ENCODE measurements around the gene KIF1A.
"Not testable (repeated sequence)": the region's sequence is repeated elsewhere in the genome, so short reads cannot be mapped to it uniquely, and the experiment has no call there.

KIF1A gene

DNA sequence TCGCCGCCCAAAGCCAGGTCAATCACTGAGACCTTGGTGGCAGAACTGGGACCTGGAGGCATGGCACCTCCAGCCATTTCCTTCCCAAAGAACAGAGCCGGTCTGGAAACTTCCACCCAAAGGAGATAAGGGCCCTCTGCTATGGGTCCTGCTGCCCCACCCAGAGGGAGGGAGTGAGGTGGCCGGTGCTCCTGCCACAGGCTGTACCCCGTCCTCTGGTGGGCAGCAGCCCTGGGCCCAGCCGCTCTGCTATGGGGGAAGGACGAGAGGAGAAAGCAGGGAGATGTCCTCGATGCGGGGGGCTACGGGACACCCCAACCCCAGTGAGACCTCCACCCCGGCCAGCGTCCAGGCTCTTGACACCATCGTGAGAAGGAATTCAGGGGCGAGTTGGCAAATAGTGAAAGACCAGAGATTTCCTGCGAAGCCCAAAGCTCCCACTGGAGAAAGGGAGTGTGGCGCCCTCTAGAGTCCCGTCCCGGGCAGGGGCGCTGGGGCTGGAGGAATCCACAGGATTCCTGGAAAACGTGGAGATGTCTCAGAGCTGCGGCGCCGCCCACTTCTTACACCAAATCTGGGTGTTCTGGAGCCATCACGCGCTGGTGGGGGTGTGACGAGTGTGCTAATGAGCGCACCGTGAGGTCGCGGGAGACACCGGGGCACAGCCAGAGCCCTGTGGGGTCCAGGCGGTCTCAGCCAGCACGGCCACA is 121.0 kb downstream of the KIF1A start:
- not testable (repeated sequence) for H3K36me3 ChIP-seq (ENCODE audit: insufficient read depth, low read length); H3K9ac ChIP-seq (ENCODE audit: low read depth, low read length, poor library complexity, severe bottlenecking); H3F3A ChIP-seq (ENCODE audit: low read depth); H3K27me3 ChIP-seq (ENCODE audit: insufficient read depth, low read length, poor library complexity, severe bottlenecking); H4K20me1 ChIP-seq (ENCODE audit: insufficient read depth, low read length, poor library complexity, severe bottlenecking); H3K9me2 ChIP-seq (replicated peaks; ENCODE audit: low read depth, low read length); H3K9me3 ChIP-seq (ENCODE audit: insufficient read depth, low read depth, low read length); H3K4me1 ChIP-seq (ENCODE audit: insufficient read depth, low read length, poor library complexity, severe bottlenecking); H3K4me3 ChIP-seq (ENCODE audit: low read length, poor library complexity, severe bottlenecking); H3K79me2 ChIP-seq (ENCODE audit: insufficient read depth, low read length); H3K4me2 ChIP-seq (ENCODE audit: low read depth, low read length, poor library complexity, severe bottlenecking); H2AFZ ChIP-seq (ENCODE audit: low read length)

- H3K4me1 ChIP-seq (ENCODE audit: insufficient read depth, low read length, poor library complexity, severe bottlenecking); H3K9me3 ChIP-seq (ENCODE audit: insufficient read depth, low read depth, low read length); H3F3A ChIP-seq (ENCODE audit: low read depth); H3K4me2 ChIP-seq (ENCODE audit: low read depth, low read length, poor library complexity, severe bottlenecking); H3K9ac ChIP-seq (ENCODE audit: low read depth, low read length, poor library complexity, severe bottlenecking); H4K20me1 ChIP-seq (ENCODE audit: insufficient read depth, low read length, poor library complexity, severe bottlenecking); H3K27me3 ChIP-seq (ENCODE audit: insufficient read depth, low read length, poor library complexity, severe bottlenecking); H3K79me2 ChIP-seq (ENCODE audit: insufficient read depth, low read length); H3K9me2 ChIP-seq (replicated peaks; ENCODE audit: low read depth, low read length); H3K36me3 ChIP-seq (ENCODE audit: insufficient read depth, low read length); H3K4me3 ChIP-seq (ENCODE audit: low read length, poor library complexity, severe bottlenecking); H2AFZ ChIP-seq (ENCODE audit: low read length): not testable (repeated sequence)
These were observed 123.5 kb downstream of the KIF1A start for GRCh38 chr2:240696469-240696868.

- H3K4me3 ChIP-seq (ENCODE audit: low read length, poor library complexity, severe bottlenecking); H3F3A ChIP-seq (ENCODE audit: low read depth): not testable (repeated sequence)
These were observed 124.4 kb downstream of the KIF1A start for GRCh38 chr2:240695593-240695992.

DNA sequence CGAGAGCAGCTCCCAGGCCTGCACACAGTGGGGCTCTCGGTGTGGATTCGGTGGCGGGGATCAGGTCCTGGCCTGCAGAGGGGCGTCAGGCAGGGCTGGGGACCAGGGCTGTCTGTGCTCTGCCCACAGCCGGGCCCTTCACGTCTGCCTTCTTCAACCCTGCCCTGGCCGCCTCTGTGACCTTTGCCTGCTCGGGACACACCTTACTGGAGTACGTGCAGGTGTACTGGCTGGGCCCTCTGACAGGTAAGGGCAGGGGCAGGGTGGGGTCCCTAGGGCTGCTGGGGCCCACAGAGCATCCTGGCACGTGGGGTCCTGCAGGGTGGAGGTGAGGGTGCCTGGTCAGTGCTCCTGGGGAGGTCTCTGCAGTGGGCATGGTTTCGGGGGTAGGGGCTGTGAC is 125.7 kb downstream of the KIF1A start:
- not testable (repeated sequence) for H4K20me1 ChIP-seq (ENCODE audit: insufficient read depth, low read length, poor library complexity, severe bottlenecking); H2AFZ ChIP-seq (ENCODE audit: low read length); H3K4me2 ChIP-seq (ENCODE audit: low read depth, low read length, poor library complexity, severe bottlenecking); H3K36me3 ChIP-seq (ENCODE audit: insufficient read depth, low read length); H3K9me2 ChIP-seq (replicated peaks; ENCODE audit: low read depth, low read length); H3K27me3 ChIP-seq (ENCODE audit: insufficient read depth, low read length, poor library complexity, severe bottlenecking); H3K9ac ChIP-seq (ENCODE audit: low read depth, low read length, poor library complexity, severe bottlenecking); H3K4me1 ChIP-seq (ENCODE audit: insufficient read depth, low read length, poor library complexity, severe bottlenecking); H3K79me2 ChIP-seq (ENCODE audit: insufficient read depth, low read length); H3K9me3 ChIP-seq (ENCODE audit: insufficient read depth, low read depth, low read length); H3F3A ChIP-seq (ENCODE audit: low read depth); H3K4me3 ChIP-seq (ENCODE audit: low read length, poor library complexity, severe bottlenecking)

More at GRCh38 chr2:240695593-240695992, 124.4 kb downstream of the KIF1A start:
- not testable (repeated sequence) for H3K9me2 ChIP-seq (replicated peaks; ENCODE audit: low read depth, low read length); H3K36me3 ChIP-seq (ENCODE audit: insufficient read depth, low read length); H3K9ac ChIP-seq (ENCODE audit: low read depth, low read length, poor library complexity, severe bottlenecking); H3K4me2 ChIP-seq (ENCODE audit: low read depth, low read length, poor library complexity, severe bottlenecking); H3K4me1 ChIP-seq (ENCODE audit: insufficient read depth, low read length, poor library complexity, severe bottlenecking); H3K79me2 ChIP-seq (ENCODE audit: insufficient read depth, low read length); H2AFZ ChIP-seq (ENCODE audit: low read length); H3K9me3 ChIP-seq (ENCODE audit: insufficient read depth, low read depth, low read length); H3K27me3 ChIP-seq (ENCODE audit: insufficient read depth, low read length, poor library complexity, severe bottlenecking); H4K20me1 ChIP-seq (ENCODE audit: insufficient read depth, low read length, poor library complexity, severe bottlenecking)

DNA sequence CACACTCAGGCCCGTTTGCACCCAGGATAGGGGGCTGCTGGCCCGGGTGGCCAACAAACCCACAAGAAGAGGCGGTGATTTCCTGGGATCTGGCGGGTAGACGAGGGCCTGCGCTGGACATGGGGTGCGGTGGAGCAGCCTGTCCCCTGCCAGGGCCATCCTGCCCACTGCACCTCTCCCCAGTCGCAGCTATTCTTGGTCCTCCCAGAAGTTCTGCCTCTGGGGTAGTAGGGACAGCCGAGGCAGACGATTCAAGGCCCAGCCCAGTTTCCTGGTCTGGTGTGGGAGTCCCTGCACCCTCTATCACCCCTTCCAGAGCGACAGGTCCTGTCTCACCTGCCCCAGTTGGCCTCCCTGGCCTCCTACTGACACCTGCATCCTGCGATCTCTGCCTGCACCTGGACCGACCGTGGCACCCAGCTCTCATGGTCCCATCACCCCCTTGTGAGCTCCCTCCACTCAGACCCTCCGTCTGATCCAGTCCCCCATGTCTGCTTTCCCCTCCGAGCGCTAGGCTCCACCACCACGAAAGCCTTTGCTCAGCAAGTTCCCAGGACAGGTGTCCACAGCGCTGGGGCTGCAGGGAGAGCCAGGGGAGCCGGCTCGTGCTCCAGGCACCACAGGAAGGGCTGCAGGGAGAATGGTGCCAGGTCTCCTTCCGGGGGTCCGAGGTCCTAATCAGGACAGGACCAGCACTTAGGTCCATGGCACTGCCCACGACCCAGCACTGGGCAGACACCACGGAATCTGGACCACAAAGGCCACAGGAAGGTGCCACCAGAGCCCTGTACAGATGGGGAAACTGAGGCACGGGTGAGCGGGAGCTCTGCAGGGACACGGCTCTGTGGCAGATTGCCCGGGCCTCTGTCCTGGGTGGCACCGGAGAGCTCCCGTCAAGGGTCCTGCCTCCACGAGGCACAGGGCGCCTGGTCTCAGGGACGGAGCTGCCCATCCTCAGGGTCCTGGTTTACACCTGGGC is 127.1 kb downstream of the KIF1A start:
- H3K4me1 ChIP-seq (ENCODE audit: insufficient read depth, low read length, poor library complexity, severe bottlenecking); H3K79me2 ChIP-seq (ENCODE audit: insufficient read depth, low read length); H2AFZ ChIP-seq (ENCODE audit: low read length); H3K27me3 ChIP-seq (ENCODE audit: insufficient read depth, low read length, poor library complexity, severe bottlenecking); H3K4me2 ChIP-seq (ENCODE audit: low read depth, low read length, poor library complexity, severe bottlenecking); H3K9me2 ChIP-seq (replicated peaks; ENCODE audit: low read depth, low read length); H3K9ac ChIP-seq (ENCODE audit: low read depth, low read length, poor library complexity, severe bottlenecking); H3K9me3 ChIP-seq (ENCODE audit: insufficient read depth, low read depth, low read length); H3F3A ChIP-seq (ENCODE audit: low read depth); H4K20me1 ChIP-seq (ENCODE audit: insufficient read depth, low read length, poor library complexity, severe bottlenecking); H3K4me3 ChIP-seq (ENCODE audit: low read length, poor library complexity, severe bottlenecking); H3K36me3 ChIP-seq (ENCODE audit: insufficient read depth, low read length): not testable (repeated sequence)

GRCh38 chr2:240691631-240692420 is 128.2 kb downstream of the KIF1A start, which contains the start of gene AQP12A:
Gene AQP12A (plus strand): TSS chr2:240691866. CDS start chr2:240691914, 48 bp downstream.
- not testable (repeated sequence) for H3F3A ChIP-seq (ENCODE audit: low read depth); H3K79me2 ChIP-seq (ENCODE audit: insufficient read depth, low read length); H3K9ac ChIP-seq (ENCODE audit: low read depth, low read length, poor library complexity, severe bottlenecking); H4K20me1 ChIP-seq (ENCODE audit: insufficient read depth, low read length, poor library complexity, severe bottlenecking); H2AFZ ChIP-seq (ENCODE audit: low read length); H3K9me3 ChIP-seq (ENCODE audit: insufficient read depth, low read depth, low read length); H3K4me1 ChIP-seq (ENCODE audit: insufficient read depth, low read length, poor library complexity, severe bottlenecking); H3K9me2 ChIP-seq (replicated peaks; ENCODE audit: low read depth, low read length); H3K36me3 ChIP-seq (ENCODE audit: insufficient read depth, low read length); H3K4me3 ChIP-seq (ENCODE audit: low read length, poor library complexity, severe bottlenecking); H3K4me2 ChIP-seq (ENCODE audit: low read depth, low read length, poor library complexity, severe bottlenecking); H3K27me3 ChIP-seq (ENCODE audit: insufficient read depth, low read length, poor library complexity, severe bottlenecking)

- not testable (repeated sequence) for H3K4me3 ChIP-seq (ENCODE audit: low read length, poor library complexity, severe bottlenecking); H3F3A ChIP-seq (ENCODE audit: low read depth); H3K9ac ChIP-seq (ENCODE audit: low read depth, low read length, poor library complexity, severe bottlenecking); H3K79me2 ChIP-seq (ENCODE audit: insufficient read depth, low read length); H3K27me3 ChIP-seq (ENCODE audit: insufficient read depth, low read length, poor library complexity, severe bottlenecking); H3K36me3 ChIP-seq (ENCODE audit: insufficient read depth, low read length); H3K9me3 ChIP-seq (ENCODE audit: insufficient read depth, low read depth, low read length); H3K4me2 ChIP-seq (ENCODE audit: low read depth, low read length, poor library complexity, severe bottlenecking); H2AFZ ChIP-seq (ENCODE audit: low read length); H3K4me1 ChIP-seq (ENCODE audit: insufficient read depth, low read length, poor library complexity, severe bottlenecking); H4K20me1 ChIP-seq (ENCODE audit: insufficient read depth, low read length, poor library complexity, severe bottlenecking); H3K9me2 ChIP-seq (replicated peaks; ENCODE audit: low read depth, low read length)
These were observed 129.0 kb downstream of the KIF1A start for GRCh38 chr2:240691075-240691427.
